Stimulated activated CD4-positive, alpha-beta T cell treated with anti-CD3 and anti-CD28 coated beads, Interleukin-4, amount 100 ng/mL, for 1 hour (primary cell): Measurements from ENCODE around the gene DPM1.
"Not testable (repeated sequence)": the region's sequence is repeated elsewhere in the genome, so short reads cannot be mapped to it uniquely, and the experiment has no call there.

Experiments
- DNase-seq: peaks from one replicate; pipeline ENCODE4 v3.0.0-alpha.2; 2020

The DPM1 gene

GRCh38 chr20:50978533-50978932, 20.2 kb upstream of the DPM1 start:
- not testable (repeated sequence) for DNase-seq

DNA sequence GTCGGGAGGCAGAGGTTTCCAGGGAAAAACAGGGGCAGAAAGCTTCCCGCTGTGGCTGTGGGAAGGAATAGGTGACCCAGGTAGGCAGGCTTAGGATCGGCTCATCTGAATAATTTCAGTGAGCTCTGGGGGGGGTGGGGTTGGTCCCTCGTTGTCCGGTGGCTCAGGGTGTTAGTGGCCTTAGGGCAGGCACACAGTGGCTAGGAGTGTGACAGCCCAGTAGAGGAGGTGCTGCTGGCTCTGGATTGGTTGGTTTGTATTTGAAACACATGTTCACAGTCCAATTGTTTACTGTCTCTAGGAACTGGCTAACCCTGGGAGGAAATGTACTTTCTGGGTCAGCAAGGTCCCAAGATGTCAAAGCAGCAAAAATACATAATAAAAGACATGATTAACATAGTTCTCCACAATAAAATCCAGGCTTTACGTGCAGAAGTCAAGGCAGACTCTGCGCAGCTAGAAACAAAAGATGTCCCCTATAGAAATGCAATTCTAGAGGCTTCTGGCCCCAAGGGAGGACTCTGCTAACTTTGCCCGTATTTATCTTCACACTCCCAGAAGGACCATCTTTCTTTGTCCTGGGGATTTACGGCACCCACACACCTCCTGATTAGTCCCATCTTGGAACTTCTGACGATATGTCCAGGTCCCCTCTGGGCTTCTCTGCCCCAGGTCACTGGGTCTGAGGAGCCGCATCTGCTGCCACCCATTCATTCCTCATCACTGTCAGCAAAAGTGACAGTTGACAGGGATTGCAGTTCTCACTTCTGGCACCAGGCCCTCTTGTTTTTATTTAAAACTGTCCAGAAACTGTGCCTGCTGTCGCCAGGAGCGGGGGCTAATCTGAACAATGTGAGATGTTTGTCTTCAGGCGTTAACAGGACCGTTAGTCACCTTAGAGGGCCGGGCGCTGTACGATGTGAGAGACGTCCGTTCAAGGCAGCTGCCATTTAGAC, 19.0 kb upstream of the DPM1 start:
- DNase-seq, result no peak

DNA sequence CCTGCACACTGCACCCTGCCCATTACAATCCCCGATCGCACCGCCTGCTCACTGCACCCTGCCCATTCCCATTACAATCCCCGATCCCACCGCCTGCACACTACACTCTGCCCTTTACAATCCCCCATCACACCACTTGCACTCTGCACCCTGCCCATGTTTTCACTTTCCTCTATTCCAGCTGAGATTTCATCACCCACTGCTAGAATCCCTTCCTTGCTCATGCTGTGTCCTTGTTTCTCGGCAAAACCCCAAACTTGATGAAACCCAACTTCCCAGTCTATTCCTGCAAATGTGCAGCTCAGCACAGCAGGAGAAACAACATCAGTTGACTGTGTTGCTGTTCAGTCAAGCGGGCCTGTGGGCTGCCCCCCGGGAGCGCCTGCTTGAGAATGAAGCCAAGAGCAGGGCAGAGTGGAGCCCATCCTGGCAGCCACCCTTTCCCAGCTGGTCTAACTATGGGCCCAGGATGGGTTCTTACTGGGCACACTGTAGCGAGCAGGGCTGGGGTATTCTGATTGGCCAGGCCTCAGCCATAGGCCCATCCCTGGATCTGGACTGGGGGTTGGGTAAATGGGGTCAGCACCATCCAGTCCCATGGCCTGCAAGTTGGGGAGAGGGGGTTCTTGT, 17.5 kb upstream of the DPM1 start:
- no peak for DNase-seq

DNA sequence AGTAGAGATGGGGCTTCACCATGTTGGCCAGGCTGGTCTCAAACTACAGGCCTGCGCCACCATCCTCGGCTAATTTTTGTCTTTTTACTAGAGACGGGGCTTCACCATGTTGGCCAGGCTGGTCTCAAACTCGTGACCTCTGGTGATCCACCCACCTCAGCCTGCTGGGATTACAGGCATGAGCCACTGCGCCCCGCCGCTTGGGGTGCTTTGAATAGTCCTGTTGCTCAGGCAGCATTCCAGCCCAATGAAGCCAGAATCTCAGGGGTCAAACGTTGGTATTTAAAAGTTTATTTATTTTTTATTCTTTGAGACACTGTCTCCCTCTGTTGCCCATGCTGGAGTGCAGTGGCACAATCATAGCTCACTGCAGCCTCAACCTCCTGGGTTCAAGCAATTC, 11.6 kb upstream of the DPM1 start:
- DNase-seq, result no peak

GRCh38 chr20:50969435-50969834, 11.1 kb upstream of the DPM1 start:
- no peak for DNase-seq

- DNase-seq, result no peak
Measured at GRCh38 chr20:50968289-50968688, 10.0 kb upstream of the DPM1 start.

DNA sequence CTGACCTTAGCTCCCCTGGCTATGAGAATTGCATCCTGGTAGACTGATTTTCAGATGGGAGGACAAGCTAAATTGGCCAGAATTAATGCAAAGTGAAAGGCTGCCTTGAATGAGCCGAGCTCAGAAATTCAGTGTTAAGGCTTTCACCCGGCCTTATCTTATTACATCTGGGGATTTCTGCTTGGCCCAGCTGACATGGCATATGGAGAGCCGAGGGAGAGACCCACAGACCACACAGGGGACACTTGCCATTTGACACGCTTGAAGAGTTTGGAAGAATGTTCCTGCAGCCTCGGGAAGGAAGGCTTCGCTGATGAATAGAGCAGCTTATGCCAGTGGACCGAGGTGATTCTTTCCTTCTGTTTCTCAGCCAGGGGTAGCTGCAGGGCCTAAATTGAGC, 9.3 kb upstream of the DPM1 start:
- no peak for DNase-seq

GRCh38 chr20:50959543-50960126, 1.3 kb upstream of the DPM1 start:
- no peak for DNase-seq

DNA sequence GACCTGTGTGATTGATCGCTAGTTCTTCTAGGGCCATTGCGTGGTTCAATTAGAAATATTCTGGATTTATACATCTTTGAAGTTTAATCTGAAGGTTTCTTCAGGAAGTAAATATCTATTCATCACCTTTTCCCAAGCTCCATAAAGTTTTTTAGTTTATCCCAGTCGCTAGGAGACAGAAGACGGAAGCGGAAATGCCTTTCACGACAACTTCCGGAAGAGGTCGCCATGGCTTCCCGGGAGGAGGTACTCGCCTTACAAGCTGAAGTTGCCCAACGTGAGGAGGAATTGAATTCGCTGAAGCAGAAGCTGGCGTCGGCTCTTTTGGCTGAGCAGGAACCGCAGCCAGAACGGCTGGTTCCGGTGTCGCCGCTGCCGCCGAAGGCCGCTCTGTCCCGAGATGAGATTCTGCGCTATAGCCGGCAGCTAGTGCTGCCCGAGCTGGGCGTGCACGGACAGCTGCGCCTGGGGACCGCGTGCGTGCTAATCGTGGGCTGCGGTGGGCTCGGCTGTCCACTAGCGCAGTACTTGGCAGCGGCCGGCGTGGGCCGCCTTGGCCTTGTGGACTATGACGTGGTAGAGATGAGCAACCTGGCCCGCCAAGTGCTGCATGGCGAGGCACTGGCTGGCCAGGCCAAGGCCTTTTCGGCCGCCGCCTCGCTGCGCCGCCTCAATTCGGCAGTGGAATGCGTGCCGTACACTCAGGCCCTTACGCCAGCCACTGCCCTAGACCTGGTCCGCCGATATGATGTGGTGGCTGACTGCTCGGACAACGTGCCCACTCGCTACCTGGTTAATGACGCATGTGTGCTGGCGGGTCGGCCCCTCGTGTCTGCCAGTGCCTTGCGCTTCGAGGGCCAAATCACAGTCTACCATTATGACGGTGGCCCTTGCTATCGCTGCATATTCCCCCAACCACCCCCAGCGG, 547 bp upstream of the DPM1 start, which contains the start of gene MOCS3:
Gene MOCS3, plus strand, starts transcription at position 204 of the 928 bp plus-strand sequence. Its CDS starts 25 bp downstream, at position 229.
- peak; percentile 68 for DNase-seq

- no peak for DNase-seq
Measured at GRCh38 chr20:50957276-50957675, 1.1 kb downstream of the DPM1 start.

GRCh38 chr20:50953821-50954220, 4.5 kb downstream of the DPM1 start:
- no peak for DNase-seq

- DNase-seq, result no peak
Measured at GRCh38 chr20:50953196-50953595, 5.1 kb downstream of the DPM1 start.

GRCh38 chr20:50948132-50948785, 10.1 kb downstream of the DPM1 start:
- no peak for DNase-seq

- DNase-seq, result no peak
Measured at GRCh38 chr20:50943069-50943468, 15.3 kb downstream of the DPM1 start.

DNA sequence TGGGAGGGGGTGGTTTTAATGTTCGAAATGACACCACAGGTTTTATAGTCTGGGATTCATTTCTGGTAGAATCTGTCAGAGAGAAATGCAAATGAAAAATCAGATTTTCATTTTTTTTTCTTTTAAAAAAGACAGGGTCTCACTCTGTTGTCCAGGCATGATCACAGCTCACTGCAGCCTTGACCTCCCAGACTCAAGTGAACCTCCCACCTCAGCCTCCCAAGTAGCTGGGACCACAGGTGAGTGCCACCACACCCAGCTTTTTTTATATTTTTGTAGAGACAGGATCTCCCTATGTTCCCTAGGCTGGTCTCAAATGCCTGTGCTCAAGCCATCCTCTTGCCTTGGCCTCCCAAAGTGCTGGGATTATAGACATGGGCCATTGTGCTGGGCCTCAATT, 24.7 kb downstream of the DPM1 start:
- DNase-seq, result no peak

DNA sequence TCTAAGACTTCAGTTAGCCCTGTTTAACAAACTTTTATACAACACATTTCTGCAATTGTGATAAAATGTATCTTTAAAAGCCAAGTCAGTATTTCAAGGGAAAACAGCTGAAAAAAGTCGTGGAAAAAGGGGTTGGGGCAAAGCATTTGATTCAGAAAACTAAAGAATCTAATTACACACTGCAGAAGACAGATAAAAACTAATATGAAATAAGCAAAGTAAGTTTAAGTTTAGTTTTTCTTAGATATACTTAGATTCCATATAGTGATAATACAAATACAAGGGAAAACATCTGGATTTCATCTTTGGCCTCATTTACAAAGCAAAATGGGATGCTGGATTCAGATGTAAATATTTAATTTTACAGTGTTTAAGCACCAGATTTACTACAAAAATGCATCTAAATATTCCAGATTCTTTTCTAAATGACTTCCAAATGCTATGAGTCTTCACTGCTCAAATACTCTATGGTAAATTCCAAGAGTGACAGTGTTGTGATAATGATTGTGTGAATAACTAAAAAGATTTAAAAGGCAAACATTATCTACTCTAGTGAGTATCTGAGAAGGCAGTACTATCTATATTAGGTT, 25.5 kb downstream of the DPM1 start:
- DNase-seq, result no peak

DNA sequence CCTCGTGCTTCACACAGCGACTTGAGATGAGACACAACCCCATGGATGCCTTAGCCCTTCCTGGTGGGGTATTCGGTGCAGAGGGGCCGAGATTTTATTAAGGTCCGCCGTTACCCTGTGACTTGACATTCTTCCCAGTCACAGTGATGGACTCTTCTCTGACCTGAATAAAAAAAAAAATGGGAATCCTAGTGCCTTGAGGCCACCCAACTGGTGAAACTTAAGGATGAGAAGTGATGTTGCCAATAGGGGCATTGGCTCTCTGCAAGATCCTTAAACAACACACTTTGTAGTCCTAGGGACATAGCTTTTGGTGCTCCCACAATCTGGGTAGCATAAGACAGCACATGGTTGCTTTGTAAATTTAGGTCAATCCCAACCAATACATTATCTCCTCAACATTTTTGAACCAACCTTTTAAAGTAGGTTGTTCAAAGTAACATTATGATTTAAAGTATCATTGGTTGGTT, 26.3 kb downstream of the DPM1 start:
- DNase-seq, result no peak

DNA sequence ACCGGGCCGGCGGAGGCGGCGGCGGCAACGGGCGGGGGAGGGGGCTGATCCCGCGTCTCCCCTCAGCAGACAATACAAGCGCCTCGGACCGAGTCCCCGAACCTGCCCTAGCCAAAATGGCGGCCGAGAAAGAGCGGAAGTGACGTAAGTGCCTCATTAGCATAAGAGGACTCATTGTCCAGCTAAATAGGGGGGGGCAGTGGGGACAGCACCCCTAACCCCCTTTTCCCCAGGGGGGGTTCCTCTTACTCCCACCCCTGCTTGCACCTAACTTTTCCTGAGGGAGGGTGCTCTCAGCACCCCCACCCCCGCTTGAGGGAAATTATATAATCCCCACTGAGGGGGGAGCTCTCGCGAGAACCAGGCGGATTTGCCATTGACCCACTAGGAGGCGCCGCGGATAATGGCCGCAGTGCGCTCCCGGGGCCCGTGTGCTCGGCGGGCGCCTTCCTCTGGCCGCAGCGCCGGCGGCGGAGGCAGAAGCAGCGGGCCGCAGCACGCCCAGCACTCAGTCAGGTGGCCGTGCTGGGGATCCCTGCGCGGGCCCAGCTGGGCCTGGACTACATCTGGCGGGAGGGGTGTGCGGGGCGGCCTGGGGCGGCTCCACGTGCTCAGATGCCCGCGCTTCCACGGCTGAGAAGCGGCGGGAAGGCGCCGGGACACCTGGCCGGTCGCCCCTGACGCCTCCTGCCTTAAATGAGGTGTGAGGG, 26.9 kb downstream of the DPM1 start, which contains the start of gene ADNP:
Gene ADNP, minus strand, starts transcription at position 132 of the 710 bp plus-strand sequence. CDS start 27,441 bp downstream, outside the sequence.
- peak; percentile 86 for DNase-seq

GRCh38 chr20:50930976-50931305, 27.4 kb downstream of the DPM1 start:
- DNase-seq, result no peak

DNA sequence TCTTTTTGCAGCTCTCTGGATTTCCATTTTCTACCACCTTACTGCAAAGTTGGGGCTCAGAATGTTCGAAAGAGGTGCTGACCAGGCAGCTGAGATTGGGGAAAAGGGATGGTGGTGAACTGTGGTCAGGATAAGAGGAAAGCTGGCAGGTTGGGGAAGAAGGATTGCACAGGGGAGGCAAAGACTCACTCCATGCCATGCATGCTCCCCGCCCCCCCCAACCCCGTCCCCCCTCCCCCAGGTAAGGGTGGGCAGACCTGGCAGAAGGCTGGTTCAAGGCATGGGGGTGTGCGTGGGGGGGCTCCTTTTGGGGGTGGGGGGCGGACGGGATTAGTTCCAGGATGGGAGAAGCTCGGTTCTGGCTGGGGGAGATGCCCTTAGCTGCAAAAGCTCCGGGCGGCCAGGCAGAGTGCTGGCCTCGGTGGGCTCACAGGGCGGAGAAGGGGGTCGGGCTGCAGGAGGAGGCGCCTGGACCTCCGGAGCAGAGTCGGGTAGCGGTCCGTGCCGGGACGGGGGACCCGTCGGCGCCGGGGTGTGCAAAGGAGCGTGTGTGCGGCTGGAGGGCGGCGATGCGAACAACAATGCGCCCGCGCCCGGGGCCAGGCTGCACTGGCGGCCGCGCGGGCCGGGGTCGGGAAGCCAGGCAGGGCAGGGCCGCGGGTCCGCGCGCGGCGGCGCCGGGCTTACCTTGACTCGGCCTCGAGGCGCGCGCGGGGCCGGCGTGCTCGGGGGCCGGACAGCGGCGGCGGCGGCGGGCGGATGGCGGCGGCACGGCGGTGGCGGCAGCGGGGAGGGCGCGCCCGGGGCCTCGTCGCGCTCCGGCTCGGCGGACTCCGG, 28.0 kb downstream of the DPM1 start:
- peak; percentile 34 for DNase-seq
